ENCODE measurements around the gene SGMS1.

Gene SGMS1

GRCh38 chr10:50615658-50616057 is 8.1 kb downstream of the SGMS1 start:
- no peak overlapping the region for H3K4me3 ChIP-seq (ENCODE audit: low read length)
- no peak for TF ChIP-seq CTCF (conservative IDR thresholded peaks at IDR 0.05; ENCODE audit: low read length)
- no peak for DNase-seq (ENCODE audit: low read depth)

GRCh38 chr10:50614444-50615137 is 9.2 kb downstream of the SGMS1 start:
- no peak for TF ChIP-seq CTCF (conservative IDR thresholded peaks at IDR 0.05; ENCODE audit: low read length)
- no peak for DNase-seq (ENCODE audit: low read depth)
- H3K4me3 ChIP-seq (ENCODE audit: low read length), result no peak overlapping the region

GRCh38 chr10:50613726-50614443 is 9.9 kb downstream of the SGMS1 start:
- no peak for TF ChIP-seq CTCF (conservative IDR thresholded peaks at IDR 0.05; ENCODE audit: low read length)
- no peak overlapping the region for H3K4me3 ChIP-seq (ENCODE audit: low read length)
- DNase-seq (ENCODE audit: low read depth), result no peak

- H3K4me3 ChIP-seq (ENCODE audit: low read length), result no peak overlapping the region
- no peak for DNase-seq (ENCODE audit: low read depth)
- no peak for TF ChIP-seq CTCF (conservative IDR thresholded peaks at IDR 0.05; ENCODE audit: low read length)
Observed at GRCh38 chr10:50613150-50613549, 10.6 kb downstream of the SGMS1 start.

- no peak for TF ChIP-seq CTCF (conservative IDR thresholded peaks at IDR 0.05; ENCODE audit: low read length)
- H3K4me3 ChIP-seq (ENCODE audit: low read length), result no peak overlapping the region
- DNase-seq (ENCODE audit: low read depth), result no peak
Observed at GRCh38 chr10:50610368-50610767, 13.4 kb downstream of the SGMS1 start.

- no peak overlapping the region for H3K4me3 ChIP-seq (ENCODE audit: low read length)
- no peak for DNase-seq (ENCODE audit: low read depth)
- TF ChIP-seq CTCF (conservative IDR thresholded peaks at IDR 0.05; ENCODE audit: low read length), result no peak
Observed at GRCh38 chr10:50607356-50607925, 16.3 kb downstream of the SGMS1 start.

- DNase-seq (ENCODE audit: low read depth), result no peak
- no peak for TF ChIP-seq CTCF (conservative IDR thresholded peaks at IDR 0.05; ENCODE audit: low read length)
- no peak overlapping the region for H3K4me3 ChIP-seq (ENCODE audit: low read length)
Observed at GRCh38 chr10:50605951-50606270, 17.8 kb downstream of the SGMS1 start.
